ENCODE data around the gene MAN1A2. TPM values are rescaled to one million over a fixed set of nuclear protein-coding genes. Genes with fewer than 3 reads are reported as not detected.

The MAN1A2 gene
- total RNA-seq, 1 experiment from 2014 or later = 28.7 TPM

GRCh38 chr1:117372863-117373412 is 5.7 kb downstream of the MAN1A2 start:
- Histone ChIP-seq H3K4me1 (ENCODE audit: control insufficient read depth, insufficient read depth, low read length) (peaks cover 8% of the 10 kb centered on the region; the same call in 1 of the 2 replicates), H3K4me3 (ENCODE audit: low read depth in 2 of 2, low read length in 2 of 2) (no peak overlapping the region), H3K27me3 (ENCODE audit: control insufficient read depth, insufficient read depth, low read length) (no peaks in the 10 kb centered on the region), H3K36me3 (ENCODE audit: control insufficient read depth, insufficient read depth, low read length) (no peaks in the 10 kb centered on the region), H3K9me3 (ENCODE audit: control insufficient read depth, insufficient read depth, low read depth, low read length) (no peaks in the 10 kb centered on the region), H3K27ac (ENCODE audit: low read length) (no peak overlapping the region)
- no peak for DNase-seq (ENCODE audit: low read depth, low spot score)
- TF ChIP-seq POLR2AphosphoS5 (IDR thresholded peaks at IDR 0.05; ENCODE audit: low read depth, low read length) (no peak), CTCF (IDR thresholded peaks at IDR 0.05) (no peak), SIN3A (IDR thresholded peaks at IDR 0.05; ENCODE audit: borderline replicate concordance, insufficient read depth, low read depth, low read length) (no peak), TCF7L2 (IDR thresholded peaks at IDR 0.05; ENCODE audit: low read depth, low read length) (no peak)
- TF ChIP-seq, protein P1, sequence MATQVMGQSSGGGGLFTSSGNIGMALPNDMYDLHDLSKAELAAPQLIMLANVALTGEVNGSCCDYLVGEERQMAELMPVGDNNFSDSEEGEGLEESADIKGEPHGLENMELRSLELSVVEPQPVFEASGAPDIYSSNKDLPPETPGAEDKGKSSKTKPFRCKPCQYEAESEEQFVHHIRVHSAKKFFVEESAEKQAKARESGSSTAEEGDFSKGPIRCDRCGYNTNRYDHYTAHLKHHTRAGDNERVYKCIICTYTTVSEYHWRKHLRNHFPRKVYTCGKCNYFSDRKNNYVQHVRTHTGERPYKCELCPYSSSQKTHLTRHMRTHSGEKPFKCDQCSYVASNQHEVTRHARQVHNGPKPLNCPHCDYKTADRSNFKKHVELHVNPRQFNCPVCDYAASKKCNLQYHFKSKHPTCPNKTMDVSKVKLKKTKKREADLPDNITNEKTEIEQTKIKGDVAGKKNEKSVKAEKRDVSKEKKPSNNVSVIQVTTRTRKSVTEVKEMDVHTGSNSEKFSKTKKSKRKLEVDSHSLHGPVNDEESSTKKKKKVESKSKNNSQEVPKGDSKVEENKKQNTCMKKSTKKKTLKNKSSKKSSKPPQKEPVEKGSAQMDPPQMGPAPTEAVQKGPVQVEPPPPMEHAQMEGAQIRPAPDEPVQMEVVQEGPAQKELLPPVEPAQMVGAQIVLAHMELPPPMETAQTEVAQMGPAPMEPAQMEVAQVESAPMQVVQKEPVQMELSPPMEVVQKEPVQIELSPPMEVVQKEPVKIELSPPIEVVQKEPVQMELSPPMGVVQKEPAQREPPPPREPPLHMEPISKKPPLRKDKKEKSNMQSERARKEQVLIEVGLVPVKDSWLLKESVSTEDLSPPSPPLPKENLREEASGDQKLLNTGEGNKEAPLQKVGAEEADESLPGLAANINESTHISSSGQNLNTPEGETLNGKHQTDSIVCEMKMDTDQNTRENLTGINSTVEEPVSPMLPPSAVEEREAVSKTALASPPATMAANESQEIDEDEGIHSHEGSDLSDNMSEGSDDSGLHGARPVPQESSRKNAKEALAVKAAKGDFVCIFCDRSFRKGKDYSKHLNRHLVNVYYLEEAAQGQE (IDR thresholded peaks at IDR 0.05; ENCODE audit: insufficient read depth in 1 of 2, low read depth in 2 of 2, low read length in 1 of 2) = no peak
- ChIA-PET POLR2A (no interaction called here), CTCF (interaction anchor here (0.6 kb wide), 1 partner anchor 22 kb away, joined by 5 read pairs; no protein-coding TSS in a partner anchor)
- ATAC-seq = no peak
- in situ Hi-C loops (cut with HindIII; ENCODE audit: low pct_unique_long_range_greater_than_20kb, low sequenced_read_pairs) = no loop called here
- intact Hi-C loops (cut with micrococcal nuclease; ENCODE audit: unreplicated experiment) = no loop called here
- no TSS peak for BruUV-seq (replicated peaks)

DNA sequence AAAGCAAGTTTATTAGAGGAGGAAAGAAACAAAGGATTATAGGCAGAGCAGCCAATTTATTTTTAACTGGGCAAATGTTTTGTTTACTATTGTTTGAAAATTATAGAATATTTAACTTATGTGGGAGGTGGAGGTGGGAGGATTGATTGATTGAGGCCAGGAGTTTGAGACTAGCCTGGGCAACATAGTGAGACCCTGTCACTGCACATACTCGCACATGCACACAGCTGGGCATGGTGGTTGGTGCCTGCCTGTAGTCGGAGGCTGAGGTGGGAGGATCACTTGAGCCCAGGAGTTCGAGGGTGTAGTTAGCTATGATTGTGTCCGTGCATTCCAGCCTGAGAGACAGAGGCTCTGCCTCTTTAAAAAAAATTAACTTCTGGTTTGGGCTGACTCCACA is 6.7 kb downstream of the MAN1A2 start:
- Histone ChIP-seq H3K4me1 (ENCODE audit: control insufficient read depth, insufficient read depth, low read length) (peaks cover 8% of the 10 kb centered on the region; the same call in 1 of the 2 replicates), H3K36me3 (ENCODE audit: control insufficient read depth, insufficient read depth, low read length) (no peaks in the 10 kb centered on the region), H3K4me3 (ENCODE audit: low read depth in 2 of 2, low read length in 2 of 2) (no peak overlapping the region), H3K27ac (ENCODE audit: low read length) (no peak overlapping the region), H3K27me3 (ENCODE audit: control insufficient read depth, insufficient read depth, low read length) (no peaks in the 10 kb centered on the region), H3K9me3 (ENCODE audit: control insufficient read depth, insufficient read depth, low read depth, low read length) (no peaks in the 10 kb centered on the region)
- in situ Hi-C loops (cut with HindIII; ENCODE audit: low pct_unique_long_range_greater_than_20kb, low sequenced_read_pairs) (no loop called here), intact Hi-C loops (cut with micrococcal nuclease; ENCODE audit: unreplicated experiment) (no loop called here)
- no peak for ATAC-seq
- ChIA-PET CTCF (no interaction called here), POLR2A (no interaction called here)
- TF ChIP-seq, protein P1 (IDR thresholded peaks at IDR 0.05; ENCODE audit: insufficient read depth in 1 of 2, low read depth in 2 of 2, low read length in 1 of 2) = no peak
- no peak for TF ChIP-seq SIN3A (IDR thresholded peaks at IDR 0.05; ENCODE audit: borderline replicate concordance, insufficient read depth, low read depth, low read length)
- no peak for TF ChIP-seq POLR2AphosphoS5 (IDR thresholded peaks at IDR 0.05; ENCODE audit: low read depth, low read length)
- TF ChIP-seq TCF7L2 (IDR thresholded peaks at IDR 0.05; ENCODE audit: low read depth, low read length) = no peak
- TF ChIP-seq CTCF (IDR thresholded peaks at IDR 0.05) = no peak
- no TSS peak for BruUV-seq (replicated peaks)
- no peak for DNase-seq (ENCODE audit: low read depth, low spot score)

All from Panc1 (cell line).